A549 (cell line): ENCODE data around the gene ARHGEF19. TPM values are rescaled to one million over a fixed set of nuclear protein-coding genes. Genes with fewer than 3 reads are reported as not detected.
A peak's percentile ranks its signal among the peaks of the same experiment; 100 is the strongest.

ENCODE experiments used
- ATAC-seq, 2 experiments: fragments of 200-7000 bp in 1 of 2; fragments of >200 bp in 1 of 2; cut with Nextera tagmentation in 1 of 2; cut with Tn5 transposase in 1 of 2; 3 replicates each; pipeline versions ENCODE4 v1.8.0 to v1.9.1; 2018 to 2020; ENCODE audit warnings: mild to moderate bottlenecking in 1 of 2, moderate library complexity in 1 of 2
- CTCF ChIA-PET: fragments of 300-600 bp; sonication (Branson Sonifier 250); formaldehyde crosslinking; extraction: SDS; loops from one replicate; lab custom pipeline; 2021; ENCODE audit warnings: antibody characterized with exemption, inconsistent platforms; lab: Yijun Ruan, JAX
- POLR2A ChIA-PET: fragments of 350-600 bp; formaldehyde crosslinking; extraction: SDS; loops from one replicate; lab custom pipeline; 2021; ENCODE audit warnings: antibody characterized with exemption, inconsistent platforms; lab: Yijun Ruan, JAX
- DNase-seq, 2 experiments: peaks; one replicate each; pipeline versions ENCODE4 v3.0.0 to v3.0.0-alpha.2; 2011 to 2016; ENCODE audit warnings: low read depth in 1 of 2, low spot score in 1 of 2
- FAIRE-seq: peaks from 2 replicates; lab custom pipeline; 2011; peaks lifted over from hg19 to GRCh38; lab: Jason Lieb, UNC
- H3K27ac ChIP-seq, 2 experiments: fragments of >200 bp; sonication (Bioruptor Twin); formaldehyde crosslinking; 3 replicates each; pipeline ENCODE4 v1.5.1; 2016 to 2017
- H3K4me1 ChIP-seq: fragments of >200 bp; sonication (Bioruptor Twin); formaldehyde crosslinking; 3 replicates; pipeline ENCODE4 v1.6.1; 2016
- H3K4me2 ChIP-seq: fragments of >200 bp; sonication (Bioruptor Twin); formaldehyde crosslinking; 3 replicates; pipeline ENCODE4 v1.6.1; 2016
- H3K4me3 ChIP-seq: fragments of >200 bp; sonication (Bioruptor Twin); formaldehyde crosslinking; 3 replicates; pipeline ENCODE4 v1.5.1; 2016
- H3K9me3 ChIP-seq: fragments of >200 bp; sonication (Bioruptor Twin); formaldehyde crosslinking; 3 replicates; pipeline ENCODE4 v1.6.1; 2016
- BHLHE40 ChIP-seq: IDR thresholded peaks from 2 replicates; pipeline ENCODE4 v1.6.1; 2012; ENCODE audit warnings: low read depth, low read length, inconsistent platforms
- CBX2 ChIP-seq: fragments of 200-600 bp; sonication (generic); IDR thresholded peaks from 2 replicates; pipeline ENCODE4 v1.6.1; 2016; ENCODE audit warnings: low read depth, mild to moderate bottlenecking, borderline replicate concordance
- CEBPB ChIP-seq, 2 experiments: fragments of >200 bp in 1 of 2; sonication (Bioruptor Twin) in 1 of 2; formaldehyde crosslinking in 1 of 2; IDR thresholded peaks; 2 replicates each; pipeline ENCODE4 v1.6.1; 2012 to 2016
- GATA3 ChIP-seq: IDR thresholded peaks from 2 replicates; pipeline ENCODE4 v1.6.1; 2012; ENCODE audit warnings: borderline replicate concordance
- HES2 ChIP-seq: fragments of >200 bp; sonication (Bioruptor Twin); formaldehyde crosslinking; IDR thresholded peaks from 2 replicates; pipeline ENCODE4 v1.6.1; 2016
- HOXA7 ChIP-seq: fragments of 250-450 bp; sonication (Bioruptor Pico); IDR thresholded peaks from 2 replicates; pipeline ENCODE4 v1.5.0; 2020; ENCODE audit warnings: mild to moderate bottlenecking, moderate library complexity
- HOXB13 ChIP-seq: fragments of 250-450 bp; sonication (Bioruptor Pico); IDR thresholded peaks from 2 replicates; pipeline ENCODE4 v1.5.0; 2020; ENCODE audit warnings: low read depth, mild to moderate bottlenecking, moderate library complexity
- JUN ChIP-seq, 2 experiments: fragments of >200 bp; sonication (Bioruptor Twin); formaldehyde crosslinking; IDR thresholded peaks; 2 replicates in 1 of 2; 3 replicates in 1 of 2; pipeline ENCODE4 v1.6.1; 2016 to 2017
- KDM1A ChIP-seq: fragments of 200-600 bp; sonication (generic); IDR thresholded peaks from 2 replicates; pipeline ENCODE4 v1.6.1; 2016; ENCODE audit warnings: low read depth, mild to moderate bottlenecking
- KDM5A ChIP-seq: fragments of 200-600 bp; sonication (generic); IDR thresholded peaks from 2 replicates; pipeline ENCODE4 v1.6.1; 2016; ENCODE audit warnings: antibody characterized with exemption, mild to moderate bottlenecking
- MAFK ChIP-seq: fragments of 450-650 bp; IDR thresholded peaks from 2 replicates; pipeline ENCODE4 v1.6.1; 2014; ENCODE audit not compliant: partially characterized antibody
- MAX ChIP-seq: IDR thresholded peaks from 2 replicates; pipeline ENCODE4 v1.6.1; 2012
- MYC ChIP-seq: IDR thresholded peaks from 2 replicates; pipeline ENCODE4 v1.6.1; 2012; ENCODE audit warnings: mild to moderate bottlenecking, inconsistent platforms, low read length, improper control_type of control experiment, borderline replicate concordance
- NPAS2 ChIP-seq: fragments of 250-450 bp; sonication (Bioruptor Pico); IDR thresholded peaks from 2 replicates; pipeline ENCODE4 v1.8.0; 2022; ENCODE audit warnings: mild to moderate bottlenecking, moderate library complexity, borderline replicate concordance
- POLR2AphosphoS2 ChIP-seq: conservative IDR thresholded peaks from 2 replicates; pipeline ENCODE4 v1.6.1; 2012; ENCODE audit warnings: low read length, improper control_type of control experiment, inconsistent platforms
- RFX5 ChIP-seq: fragments of 450-650 bp; IDR thresholded peaks from 2 replicates; pipeline ENCODE4 v1.7.1; 2014; ENCODE audit warnings: antibody characterized with exemption, mild to moderate bottlenecking, moderate library complexity
- ZC3H11A ChIP-seq: fragments of 450-650 bp; IDR thresholded peaks from 2 replicates; pipeline ENCODE4 v1.6.1; 2014; ENCODE audit warnings: antibody characterized with exemption, mild to moderate bottlenecking
- ZNF302 ChIP-seq: fragments of 250-450 bp; sonication (Bioruptor Pico); IDR thresholded peaks from 2 replicates; pipeline ENCODE4 v1.9.0; 2021; ENCODE audit warnings: inconsistent platforms, mild to moderate bottlenecking, moderate library complexity
- WGBS: methylation state at CpG from one replicate; pipeline ENCODE4 v1.1.6; 2017; ENCODE audit errors: missing lambda C conversion rate; 5-methylcytosine and 5-hydroxymethylcytosine counted together
- polyA plus RNA-seq, 4 experiments: library from polyadenylated mRNA; depleted of rRNA in 3 of 4; stranded (reverse); fragments of >200 nt; fragmentation: RNase III in 1 of 4; extraction: RNeasy Plus Mini Kit Qiagen cat#74134 plus additional on column Dnase treatment in 1 of 4; gene quantifications; 2 replicates in 3 of 4; 3 replicates in 1 of 4; pipeline ENCODE4 v1.2.3, GENCODE V29; 2011 to 2017
- small RNA-seq, 6 experiments: library from RNA; depleted of rRNA; stranded (forward); fragments of <200 nt; gene quantifications; one replicate each; pipeline ENCODE3, GENCODE V24; 2012
- TF ChIP-seq, protein P1 (sequence below): IDR thresholded peaks from 2 replicates; pipeline ENCODE4 v1.6.1; 2012
- TF ChIP-seq, protein P2 (sequence below): fragments of 450-650 bp; IDR thresholded peaks from 2 replicates; pipeline ENCODE4 v1.6.1; 2014; ENCODE audit warnings: antibody characterized with exemption

ARHGEF19 gene
- polyA plus RNA-seq, 2 of the 4 experiments (the other 2 are of a cell fraction) = 6.1 to 9.2 TPM

DNA sequence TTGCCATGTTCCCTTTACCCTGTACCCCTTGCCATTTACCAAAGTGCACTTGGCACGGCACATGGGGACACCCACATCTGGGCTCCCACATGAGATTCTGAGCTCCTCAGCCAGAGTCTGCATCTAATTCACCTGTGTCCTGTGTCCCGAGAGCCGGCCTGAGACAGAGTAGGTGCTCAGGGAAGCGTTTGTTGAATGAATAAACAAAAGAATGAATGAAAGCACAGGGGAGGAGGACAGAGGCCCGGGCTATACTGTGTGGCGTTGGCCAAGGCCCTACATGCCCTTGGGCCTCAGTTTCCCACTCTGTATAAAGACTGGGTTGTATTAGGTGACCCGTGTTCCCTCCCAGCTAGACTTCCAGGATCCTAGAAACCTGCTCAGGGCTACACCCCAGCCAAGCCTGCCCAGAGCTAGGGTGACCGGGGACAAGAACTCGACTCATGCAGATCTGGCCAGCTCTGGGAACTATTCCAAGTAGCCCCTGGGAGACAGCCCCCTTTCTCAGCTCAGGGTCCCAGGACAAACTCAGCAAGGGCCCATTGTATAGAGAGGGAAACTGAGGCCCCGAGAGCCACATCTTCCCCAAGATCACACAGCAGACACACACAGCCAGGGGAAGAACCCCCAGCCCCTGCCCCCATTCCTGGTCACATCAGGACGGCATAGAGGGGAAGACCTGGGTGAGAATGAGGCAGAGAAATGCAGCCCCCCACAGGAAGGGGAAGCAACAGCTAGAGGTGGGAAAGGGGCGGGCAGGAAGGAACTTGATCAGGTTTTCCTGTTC, 62.6 kb downstream of the ARHGEF19 start:
- no peak overlapping the region for H3K4me3 ChIP-seq
- POLR2A ChIA-PET = no interaction called here
- 75% methylated on average over 12 of the region's 12 CpGs for WGBS

DNA sequence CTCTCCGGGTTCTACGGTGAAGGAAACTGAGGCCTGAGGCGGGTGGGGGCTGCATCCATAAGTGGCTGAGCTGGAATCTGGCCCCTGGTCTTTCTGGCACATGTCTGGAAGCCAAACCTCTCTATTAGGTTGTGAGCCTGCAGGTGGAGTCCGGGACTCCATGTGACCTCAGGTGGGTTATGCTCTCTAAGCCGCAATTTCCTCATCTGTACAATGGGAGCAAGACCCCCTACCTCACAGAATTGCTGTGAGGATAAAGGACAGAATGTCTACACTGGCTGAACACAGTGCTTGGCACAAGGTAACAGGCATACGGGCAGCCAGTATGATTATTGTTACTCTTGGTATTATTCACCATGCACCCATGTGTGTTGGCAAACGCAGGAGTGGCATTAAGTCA, 63.3 kb downstream of the ARHGEF19 start:
- CTCF ChIA-PET = interaction anchor here (1.2 to 16.2 kb wide), 4 partner anchors 37 to 94 kb away, joined by 3 to 222 read pairs (median 78); partner anchors contain the start of gene FAM131C
- Histone ChIP-seq H3K27ac (peak overlapping the region; percentile 97 to 100; a peak in 4 of 6 replicates), H3K4me2 (peak overlapping the region; percentile 98; the same call in 1 of the 3 replicates)

More for the DNA sequence above, 62.6 kb downstream of the ARHGEF19 start:
- Histone ChIP-seq H3K4me1 (peaks cover 74% of the 10 kb centered on the region), H3K27ac (peak overlapping the region; percentile 97 to 100), H3K9me3 (no peaks in the 10 kb centered on the region), H3K4me2 (peak overlapping the region; percentile 98)
- CTCF ChIA-PET = interaction anchor here (1.2 to 16.2 kb wide), 3 partner anchors 36 to 72 kb away, joined by 3 to 222 read pairs (median 152); partner anchors contain the start of gene FAM131C
- TF ChIP-seq HOXB13 (CRISPR knock-in tag) = no peak
- 0 out of 5 replicates have a peak, but pooled peaks of 1 of the 2 experiments have one; percentile 19 for TF ChIP-seq JUN (IDR thresholded peaks at IDR 0.05)
- no peak for TF ChIP-seq KDM5A
- FAIRE-seq = no peak
- no peak for ATAC-seq
- no peak for DNase-seq

GRCh38 chr1:16148329-16149092, 63.9 kb downstream of the ARHGEF19 start:
- ATAC-seq (no peak), DNase-seq (no peak), FAIRE-seq (no peak)
- Histone ChIP-seq H3K4me1 (peaks cover 86% of the 10 kb centered on the region), H3K27ac (peak overlapping the region; percentile 95 to 100; a peak in 5 of 6 replicates), H3K4me2 (peak overlapping the region; percentile 81), H3K9me3 (no peaks in the 10 kb centered on the region), H3K4me3 (no peak overlapping the region)
- ChIA-PET POLR2A (interaction anchor here (1.1 kb wide), 1 partner anchor 16 kb away, joined by 3 read pairs; no protein-coding TSS in a partner anchor), CTCF (interaction anchor here (1.2 to 16.2 kb wide), 4 partner anchors 37 to 95 kb away, joined by 3 to 222 read pairs (median 78); partner anchors contain the start of gene FAM131C)
- TF ChIP-seq MAFK = no peak
- TF ChIP-seq HOXA7 (CRISPR knock-in tag) = no peak
- TF ChIP-seq NPAS2 (CRISPR knock-in tag) = no peak
- no peak for TF ChIP-seq RFX5
- no peak for TF ChIP-seq ZNF302
- no peak for TF ChIP-seq CBX2
- TF ChIP-seq POLR2AphosphoS2 = peak; percentile 62; the same call in 1 of the 2 replicates
- 88% methylated on average over 34 of the region's 39 CpGs for WGBS

More for the DNA sequence above, 63.3 kb downstream of the ARHGEF19 start:
- Histone ChIP-seq H3K9me3 (no peaks in the 10 kb centered on the region), H3K4me3 (no peak overlapping the region), H3K4me1 (peaks cover 82% of the 10 kb centered on the region)
- TF ChIP-seq ZC3H11A = no peak
- no peak for TF ChIP-seq RFX5
- no peak for TF ChIP-seq KDM5A
- TF ChIP-seq, protein P1, sequence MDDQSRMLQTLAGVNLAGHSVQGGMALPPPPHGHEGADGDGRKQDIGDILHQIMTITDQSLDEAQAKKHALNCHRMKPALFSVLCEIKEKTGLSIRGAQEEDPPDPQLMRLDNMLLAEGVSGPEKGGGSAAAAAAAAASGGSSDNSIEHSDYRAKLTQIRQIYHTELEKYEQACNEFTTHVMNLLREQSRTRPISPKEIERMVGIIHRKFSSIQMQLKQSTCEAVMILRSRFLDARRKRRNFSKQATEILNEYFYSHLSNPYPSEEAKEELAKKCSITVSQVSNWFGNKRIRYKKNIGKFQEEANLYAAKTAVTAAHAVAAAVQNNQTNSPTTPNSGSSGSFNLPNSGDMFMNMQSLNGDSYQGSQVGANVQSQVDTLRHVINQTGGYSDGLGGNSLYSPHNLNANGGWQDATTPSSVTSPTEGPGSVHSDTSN = no peak
- no peak for TF ChIP-seq MYC
- no peak for TF ChIP-seq BHLHE40
- TF ChIP-seq CEBPB (IDR thresholded peaks at IDR 0.05) = no peak
- 0 out of 2 replicates have a peak, but pooled peaks have one; percentile 18 for TF ChIP-seq KDM1A
- no peak for TF ChIP-seq GATA3
- TF ChIP-seq POLR2AphosphoS2 = no peak
- TF ChIP-seq MAX = 0 out of 2 replicates have a peak, but pooled peaks have one; percentile 13
- TF ChIP-seq, protein P2, sequence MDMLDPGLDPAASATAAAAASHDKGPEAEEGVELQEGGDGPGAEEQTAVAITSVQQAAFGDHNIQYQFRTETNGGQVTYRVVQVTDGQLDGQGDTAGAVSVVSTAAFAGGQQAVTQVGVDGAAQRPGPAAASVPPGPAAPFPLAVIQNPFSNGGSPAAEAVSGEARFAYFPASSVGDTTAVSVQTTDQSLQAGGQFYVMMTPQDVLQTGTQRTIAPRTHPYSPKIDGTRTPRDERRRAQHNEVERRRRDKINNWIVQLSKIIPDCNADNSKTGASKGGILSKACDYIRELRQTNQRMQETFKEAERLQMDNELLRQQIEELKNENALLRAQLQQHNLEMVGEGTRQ = no peak
- no peak for TF ChIP-seq HES2
- DNase-seq = no peak
- no peak for ATAC-seq
- POLR2A ChIA-PET = no interaction called here
- WGBS = 85% methylated on average over 7 of the region's 7 CpGs
- FAIRE-seq = no peak

Small RNAs within 50 kb of the gene (small RNA-seq; reads per million reads assigned to genes)
- 0 reads per million in 6 experiments for gene MT1XP1

Other genes with a start within 250 kb of the ARHGEF19 start
- 13.8 and 14.9 TPM in 2 replicates for gene ZBTB17, start 236.6 kb downstream of the ARHGEF19 start, polyA plus RNA-seq (2011; rRNA removed)
- 14.1 to 17.6 TPM (median 16.5 TPM) in 3 replicates for gene ZBTB17, start 236.6 kb downstream of the ARHGEF19 start, polyA plus RNA-seq (2017; fragmentation: RNase III; extraction: RNeasy Plus Mini Kit Qiagen cat#74134 plus additional on column Dnase treatment)
- gene SRARP, start 208.4 kb downstream of the ARHGEF19 start, polyA plus RNA-seq (2011; rRNA removed) = not detected in 2 replicates
- gene SRARP, start 208.4 kb downstream of the ARHGEF19 start, polyA plus RNA-seq (2017; fragmentation: RNase III; extraction: RNeasy Plus Mini Kit Qiagen cat#74134 plus additional on column Dnase treatment) = 0.03 TPM in 1 of 3 replicates, not detected in the others
- gene HSPB7, start 194.6 kb downstream of the ARHGEF19 start, polyA plus RNA-seq (2011; rRNA removed) = not detected in 2 replicates
- gene HSPB7, start 194.6 kb downstream of the ARHGEF19 start, polyA plus RNA-seq (2017; fragmentation: RNase III; extraction: RNeasy Plus Mini Kit Qiagen cat#74134 plus additional on column Dnase treatment) = not detected in 3 replicates
- gene CLCNKA, start 190.6 kb downstream of the ARHGEF19 start, polyA plus RNA-seq (2011; rRNA removed) = not detected in 2 replicates
- 0.05 to 0.07 TPM (median 0.06 TPM) in 3 replicates for gene CLCNKA, start 190.6 kb downstream of the ARHGEF19 start, polyA plus RNA-seq (2017; fragmentation: RNase III; extraction: RNeasy Plus Mini Kit Qiagen cat#74134 plus additional on column Dnase treatment)
- gene CLCNKB, start 168.9 kb downstream of the ARHGEF19 start, polyA plus RNA-seq (2011; rRNA removed) = 0.11 and 0.14 TPM in 2 replicates
- 0.07 to 0.18 TPM (median 0.08 TPM) in 3 replicates for gene CLCNKB, start 168.9 kb downstream of the ARHGEF19 start, polyA plus RNA-seq (2017; fragmentation: RNase III; extraction: RNeasy Plus Mini Kit Qiagen cat#74134 plus additional on column Dnase treatment)
- 2.3 and 2.9 TPM in 2 replicates for gene FAM131C, start 139.0 kb downstream of the ARHGEF19 start, polyA plus RNA-seq (2011; rRNA removed)
- 5.9 to 6.7 TPM (median 6.3 TPM) in 3 replicates for gene FAM131C, start 139.0 kb downstream of the ARHGEF19 start, polyA plus RNA-seq (2017; fragmentation: RNase III; extraction: RNeasy Plus Mini Kit Qiagen cat#74134 plus additional on column Dnase treatment)
- gene EPHA2, start 56.6 kb downstream of the ARHGEF19 start, polyA plus RNA-seq (2011; rRNA removed) = 55.0 and 59.3 TPM in 2 replicates
- 87.1 to 93.8 TPM (median 93.2 TPM) in 3 replicates for gene EPHA2, start 56.6 kb downstream of the ARHGEF19 start, polyA plus RNA-seq (2017; fragmentation: RNase III; extraction: RNeasy Plus Mini Kit Qiagen cat#74134 plus additional on column Dnase treatment)
- gene CPLANE2, start 24.5 kb upstream of the ARHGEF19 start, polyA plus RNA-seq (2011; rRNA removed) = 2.4 and 3.6 TPM in 2 replicates
- gene CPLANE2, start 24.5 kb upstream of the ARHGEF19 start, polyA plus RNA-seq (2017; fragmentation: RNase III; extraction: RNeasy Plus Mini Kit Qiagen cat#74134 plus additional on column Dnase treatment) = 2.6 to 3.7 TPM (median 2.8 TPM) in 3 replicates
- gene FBXO42, start 139.8 kb upstream of the ARHGEF19 start, polyA plus RNA-seq (2011; rRNA removed) = 12.4 and 14.0 TPM in 2 replicates
- gene FBXO42, start 139.8 kb upstream of the ARHGEF19 start, polyA plus RNA-seq (2017; fragmentation: RNase III; extraction: RNeasy Plus Mini Kit Qiagen cat#74134 plus additional on column Dnase treatment) = 4.7 to 5.8 TPM (median 5.4 TPM) in 3 replicates
- 56.8 and 62.9 TPM in 2 replicates for gene SZRD1, start 154.6 kb upstream of the ARHGEF19 start, polyA plus RNA-seq (2011; rRNA removed)
- gene SZRD1, start 154.6 kb upstream of the ARHGEF19 start, polyA plus RNA-seq (2017; fragmentation: RNase III; extraction: RNeasy Plus Mini Kit Qiagen cat#74134 plus additional on column Dnase treatment) = 88.9 to 91.9 TPM (median 90.7 TPM) in 3 replicates
- 0.08 and 0.15 TPM in 2 replicates for gene SPATA21, start 224.8 kb upstream of the ARHGEF19 start, polyA plus RNA-seq (2011; rRNA removed)
- 0.09 to 0.12 TPM (median 0.10 TPM) in 3 replicates for gene SPATA21, start 224.8 kb upstream of the ARHGEF19 start, polyA plus RNA-seq (2017; fragmentation: RNase III; extraction: RNeasy Plus Mini Kit Qiagen cat#74134 plus additional on column Dnase treatment)
- gene NECAP2, start 228.1 kb upstream of the ARHGEF19 start, polyA plus RNA-seq (2011; rRNA removed) = 38.5 and 40.3 TPM in 2 replicates
- gene NECAP2, start 228.1 kb upstream of the ARHGEF19 start, polyA plus RNA-seq (2017; fragmentation: RNase III; extraction: RNeasy Plus Mini Kit Qiagen cat#74134 plus additional on column Dnase treatment) = 28.4 to 29.7 TPM (median 29.4 TPM) in 3 replicates